GM19468 (cell line): ENCODE data around the gene ZNF443.
"Not testable (repeated sequence)": the region's sequence is repeated elsewhere in the genome, so short reads cannot be mapped to it uniquely, and the experiment has no call there.

Experiments
- ATAC-seq: cut with Tn5 transposase; IDR thresholded peaks from one replicate; pipeline ENCODE4 v1.9.1; 2021; ENCODE audit warnings: mild to moderate bottlenecking, moderate library complexity, moderate number of reproducible peaks; ENCODE audit not compliant: unreplicated experiment; ENCODE audit errors: extremely low read depth

Gene ZNF443

GRCh38 chr19:12425236-12425887 lies 15.5 kb downstream of the ZNF443 start:
- ATAC-seq: no peak

- not testable (repeated sequence) for ATAC-seq
These were observed 23.5 kb downstream of the ZNF443 start for GRCh38 chr19:12417273-12417672.

GRCh38 chr19:12411893-12412292 lies 28.9 kb downstream of the ZNF443 start:
- no peak for ATAC-seq

- ATAC-seq: no peak
These were observed 40.0 kb downstream of the ZNF443 start, which contains the start of gene ZNF799 for GRCh38 chr19:12400633-12401502. Gene ZNF799 (minus strand): TSS chr19:12401271. CDS start chr19:12401070, 201 bp downstream.

DNA sequence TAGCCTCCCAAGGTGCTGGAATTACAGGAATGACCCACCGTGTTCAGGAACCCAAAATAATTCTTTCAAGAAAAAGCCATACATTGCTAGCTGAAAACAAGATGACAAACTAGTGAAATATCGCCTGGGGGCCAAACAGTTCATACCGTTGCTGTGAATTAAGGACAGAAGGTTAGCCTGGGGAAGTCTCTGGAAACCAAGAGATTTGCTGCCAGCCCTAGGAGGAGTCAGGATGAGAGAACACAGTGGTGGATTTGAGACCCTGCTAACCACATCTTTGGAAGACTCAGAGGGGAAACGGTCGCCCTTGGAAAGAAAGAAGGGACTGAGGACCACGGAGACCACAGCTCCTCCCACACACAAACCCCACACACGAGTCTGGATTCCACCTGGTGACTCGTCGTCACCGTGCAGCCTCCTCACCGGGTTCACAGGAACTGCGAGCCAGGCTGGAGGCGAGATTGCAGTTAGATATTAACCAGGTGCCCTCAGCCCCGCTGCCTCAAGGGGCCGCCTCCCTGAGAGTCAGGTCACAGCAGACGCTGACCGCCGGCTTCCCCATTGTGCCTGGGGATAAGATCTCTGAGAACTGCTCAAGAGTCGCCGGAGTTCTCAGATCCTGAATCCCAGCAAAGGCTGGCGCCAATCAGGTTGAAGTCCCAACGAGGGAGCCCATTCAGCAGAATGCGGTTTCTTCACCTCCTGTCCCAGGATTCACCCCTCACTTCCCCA lies 40.8 kb downstream of the ZNF443 start:
- ATAC-seq: peak; percentile 14

DNA sequence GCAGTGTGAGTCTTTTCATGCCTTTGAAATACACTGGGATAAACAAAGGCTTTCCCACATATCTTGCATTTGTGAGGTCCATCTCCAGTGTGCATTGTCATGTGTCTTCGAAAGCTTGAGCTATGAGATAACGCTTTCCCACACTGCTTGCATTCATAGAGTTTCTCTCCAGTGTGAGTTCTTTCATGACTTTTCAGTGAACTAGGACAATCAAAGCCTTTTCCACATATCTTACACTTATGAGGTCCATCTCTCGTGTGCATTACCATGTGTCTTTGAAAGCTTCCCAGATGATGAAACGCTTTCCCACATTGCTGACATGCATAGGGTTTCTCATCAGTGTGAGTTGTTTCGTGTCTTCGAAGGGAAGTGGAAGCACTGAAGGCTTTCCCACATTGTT lies 49.7 kb downstream of the ZNF443 start:
- ATAC-seq: not testable (repeated sequence)

DNA sequence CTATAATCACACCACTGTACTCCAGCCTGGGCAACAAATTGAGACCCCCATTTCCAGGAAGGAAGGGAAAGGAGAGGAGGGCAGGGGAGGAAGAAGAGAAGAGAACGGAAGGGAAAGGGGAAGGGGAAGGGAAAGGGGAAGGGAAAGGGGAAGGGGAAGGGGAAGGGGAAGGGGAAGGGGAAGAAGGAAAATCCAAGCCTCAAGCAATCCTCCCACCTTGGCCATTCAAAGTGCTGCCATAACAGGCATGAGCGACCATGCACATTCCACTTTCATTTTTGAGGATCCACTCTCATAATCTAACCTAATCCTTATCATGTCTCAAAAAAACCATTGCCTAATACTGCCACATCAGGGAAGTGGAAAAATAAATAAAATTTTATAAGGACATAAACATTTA lies 54.5 kb downstream of the ZNF443 start:
- not testable (repeated sequence) for ATAC-seq

DNA sequence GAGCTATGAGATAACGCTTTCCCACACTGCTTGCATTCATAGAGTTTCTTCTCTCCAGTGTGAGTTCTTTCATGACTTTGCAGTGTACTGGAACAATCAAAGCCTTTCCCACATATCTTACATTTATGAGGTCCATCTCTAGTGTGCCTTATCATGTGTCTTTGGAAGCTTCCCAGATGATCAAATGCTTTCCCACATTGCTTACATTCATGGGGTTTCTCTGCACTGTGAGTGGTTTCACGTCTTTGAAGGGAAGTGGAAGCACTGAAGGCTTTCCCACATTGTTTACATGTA lies 60.4 kb downstream of the ZNF443 start:
- no peak for ATAC-seq

GRCh38 chr19:12379732-12380443 lies 60.9 kb downstream of the ZNF443 start:
- no peak for ATAC-seq
